ENCODE data around the gene RPS21. TPM values are rescaled to one million over a fixed set of nuclear protein-coding genes. Genes with fewer than 3 reads are reported as not detected.

Gene RPS21
- total and polyA plus RNA-seq, 10 of the 15 experiments (the other 5 are each of a cell fraction or from before 2014, with no cell fraction given), result 1,474 to 4,987 (median 2,439) TPM

- no peaks in the 10 kb centered on the region; a peak in 2 of 4 replicates for H3K36me3 ChIP-seq (ENCODE audit: control insufficient read depth in 2 of 2, insufficient read depth in 2 of 2, low read length in 1 of 2)
- no peak overlapping the region for H3K4me3 ChIP-seq
- H3K79me2 ChIP-seq (ENCODE audit: control insufficient read depth, insufficient read depth, low read length), result peaks cover 21% of the 10 kb centered on the region
- H4K20me1 ChIP-seq (ENCODE audit: control insufficient read depth, insufficient read depth), result no peaks in the 10 kb centered on the region
- ChIA-PET POLR2A (no interaction called here), CTCF (interaction anchor here (0.8 to 5.2 kb wide), 7 partner anchors 14 to 81 kb away, joined by 3 to 38 read pairs (median 5); partner anchors contain the start of genes ADRM1 and LAMA5), SMC1A (ENCODE audit: uncharacterized antibody, unreplicated experiment) (interaction anchor here (1.0 kb wide), 1 partner anchor 80 kb away, joined by 4 read pairs; the partner anchor contains the start of gene ADRM1), RAD21 (ENCODE audit: unreplicated experiment) (interaction anchor here (1.2 to 1.6 kb wide), 2 partner anchors 80 to 81 kb away, joined by 3 to 12 read pairs; no protein-coding TSS in a partner anchor)
- no peaks in the 10 kb centered on the region for H3K27me3 ChIP-seq (replicated peaks in 1 of 2; ENCODE audit: control insufficient read depth in 2 of 2, insufficient read depth in 2 of 2, low read length in 1 of 2)
- DNase-seq (ENCODE audit: low read depth, low spot score) (no peak), FAIRE-seq (peak; percentile 62), ATAC-seq (no peak)
- H3K9me3 ChIP-seq (replicated peaks; ENCODE audit: control insufficient read depth, insufficient read depth, low read length), result no peaks in the 10 kb centered on the region
- WGBS (ENCODE audit: insufficient coverage, insufficient replicate concordance, low lambda C conversion rate, missing lambda C conversion rate), result 97% methylated on average over 6 of the region's 6 CpGs
- H3K27ac ChIP-seq (ENCODE audit: control insufficient read depth, insufficient read depth), result no peak overlapping the region
- in situ Hi-C loops (cut with MboI) (loop anchor here (5.0 to 25.0 kb wide), 2 partner anchors 75 to 370 kb away; no protein-coding TSS in a partner anchor), intact Hi-C loops (cut with micrococcal nuclease; ENCODE audit: unreplicated experiment) (loop anchor here (1.0 to 10.0 kb wide), 6 partner anchors 40 to 367 kb away; partner anchors contain the start of genes ADRM1, LSM14B and MTG2)
- H3K4me2 ChIP-seq (ENCODE audit: control insufficient read depth, insufficient read depth), result no peak overlapping the region
- no peak for TF ChIP-seq YBX1 (IDR thresholded peaks at IDR 0.05)
- TF ChIP-seq HDGF (IDR thresholded peaks at IDR 0.05), result 0 out of 2 replicates have a peak, but pooled peaks have one; percentile 32
- no peak overlapping the region for H2AFZ ChIP-seq (ENCODE audit: control insufficient read depth, low read depth, low read length)
- BruUV-seq (replicated peaks), result no TSS peak
- no peak overlapping the region for H3K9ac ChIP-seq (ENCODE audit: control insufficient read depth, insufficient read depth, low read length)
- H3K4me1 ChIP-seq (ENCODE audit: control insufficient read depth, insufficient read depth, low read length), result no peaks in the 10 kb centered on the region; the same call in 1 of the 2 replicates
Observed at GRCh38 chr20:62381842-62382241, 5.1 kb upstream of the RPS21 start.

DNA sequence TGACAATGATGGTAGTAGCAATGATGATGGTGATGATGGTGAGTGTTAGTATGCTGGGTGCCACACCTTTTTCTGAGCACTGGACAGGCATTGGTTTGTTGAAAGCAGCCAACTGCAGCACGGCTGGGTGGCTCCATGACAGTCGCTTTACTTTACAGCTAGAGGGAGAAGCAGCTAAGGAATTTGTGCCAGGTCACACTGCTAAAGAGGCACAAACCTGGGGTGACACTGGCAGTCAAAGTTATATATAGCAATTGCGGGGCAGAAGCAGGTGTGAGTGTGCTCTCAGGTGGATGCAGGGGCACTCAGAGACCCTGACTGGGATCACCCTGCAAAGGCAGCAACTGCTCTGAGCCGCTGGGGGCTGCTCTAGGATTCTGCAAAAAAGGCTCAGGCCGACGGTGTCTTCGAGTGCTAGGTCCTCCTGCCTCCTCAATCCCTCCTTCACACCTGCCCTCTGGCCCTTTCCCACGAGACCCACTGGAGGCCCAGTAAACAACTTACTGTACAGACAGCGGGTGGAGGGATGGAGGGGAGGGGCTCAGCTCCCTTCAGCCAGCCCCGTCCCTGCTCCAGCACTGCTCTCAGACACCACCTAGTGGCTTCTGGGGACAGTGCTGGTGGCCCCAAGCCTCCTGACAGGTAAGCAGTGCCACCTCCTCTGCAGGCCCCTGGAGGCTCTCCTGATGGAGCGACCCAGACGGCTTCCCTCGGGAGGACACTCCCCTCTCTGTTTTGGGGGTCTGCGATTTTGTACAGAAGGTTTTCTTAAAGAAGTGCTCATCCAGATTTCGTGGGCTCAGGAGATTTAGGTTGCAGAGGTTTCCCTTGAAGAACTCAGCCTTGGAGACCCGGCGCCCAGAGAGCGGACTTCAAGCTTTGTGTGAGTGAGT, 4.4 kb upstream of the RPS21 start:
- BruUV-seq (replicated peaks), result no TSS peak
- H3K4me2 ChIP-seq (ENCODE audit: control insufficient read depth, insufficient read depth), result no peak overlapping the region
- SMC1A ChIA-PET (ENCODE audit: uncharacterized antibody, unreplicated experiment), result interaction anchor here (0.7 to 1.4 kb wide), 4 partner anchors 42 to 371 kb away, joined by 3 to 4 read pairs (median 3); partner anchors contain the start of gene ADRM1
- H3K9me3 ChIP-seq (replicated peaks; ENCODE audit: control insufficient read depth, insufficient read depth, low read length), result no peaks in the 10 kb centered on the region
- intact Hi-C loops (cut with micrococcal nuclease; ENCODE audit: unreplicated experiment), result loop anchor here (1.0 to 10.0 kb wide), 6 partner anchors 40 to 368 kb away; partner anchors contain the start of genes ADRM1, LSM14B and MTG2
- no peak overlapping the region for H3K4me3 ChIP-seq
- H3K79me2 ChIP-seq (ENCODE audit: control insufficient read depth, insufficient read depth, low read length), result peaks cover 29% of the 10 kb centered on the region
- no peaks in the 10 kb centered on the region; the same call in 1 of the 2 replicates for H3K4me1 ChIP-seq (ENCODE audit: control insufficient read depth, insufficient read depth, low read length)
- FAIRE-seq, result peak; percentile 89
- no peak overlapping the region for H3K9ac ChIP-seq (ENCODE audit: control insufficient read depth, insufficient read depth, low read length)
- peak; percentile 32 for DNase-seq (ENCODE audit: low read depth, low spot score)
- no peaks in the 10 kb centered on the region; a peak in 2 of 4 replicates for H3K36me3 ChIP-seq (ENCODE audit: control insufficient read depth in 2 of 2, insufficient read depth in 2 of 2, low read length in 1 of 2)
- H2AFZ ChIP-seq (ENCODE audit: control insufficient read depth, low read depth, low read length), result no peak overlapping the region
- in situ Hi-C loops (cut with MboI), result loop anchor here (5.0 to 25.0 kb wide), 2 partner anchors 75 to 370 kb away; no protein-coding TSS in a partner anchor
- CTCF ChIA-PET, result interaction anchor here (0.6 to 5.2 kb wide), 15 partner anchors 15 to 371 kb away, joined by 3 to 38 read pairs (median 3); partner anchors contain the start of genes ADRM1 and LAMA5
- no peak overlapping the region for H3K27ac ChIP-seq (ENCODE audit: control insufficient read depth, insufficient read depth)
- 43% methylated on average over 18 of the region's 18 CpGs for WGBS (ENCODE audit: insufficient coverage, insufficient replicate concordance, low lambda C conversion rate, missing lambda C conversion rate)
- H3K27me3 ChIP-seq (replicated peaks in 1 of 2; ENCODE audit: control insufficient read depth in 2 of 2, insufficient read depth in 2 of 2, low read length in 1 of 2), result no peaks in the 10 kb centered on the region
- POLR2A ChIA-PET, result interaction anchor here (0.5 kb wide), 1 partner anchor 371 kb away, joined by 3 read pairs; no protein-coding TSS in a partner anchor
- H4K20me1 ChIP-seq (ENCODE audit: control insufficient read depth, insufficient read depth), result no peaks in the 10 kb centered on the region
- RAD21 ChIA-PET (ENCODE audit: unreplicated experiment), result interaction anchor here (0.5 to 1.6 kb wide), 4 partner anchors 80 to 372 kb away, joined by 3 to 12 read pairs (median 5); no protein-coding TSS in a partner anchor
- ATAC-seq, result peak; percentile 86
- TF ChIP-seq IKZF2 (IDR thresholded peaks at IDR 0.05), result no peak
- no peak for TF ChIP-seq REST (IDR thresholded peaks at IDR 0.05; ENCODE audit: low read depth, low read length)
- TF ChIP-seq MTA2 (IDR thresholded peaks at IDR 0.05; ENCODE audit: low read depth), result no peak
- TF ChIP-seq MXI1 (IDR thresholded peaks at IDR 0.05; ENCODE audit: low read depth, low read length), result peak; percentile 32; the same call in 1 of the 2 replicates
- TF ChIP-seq MYB (IDR thresholded peaks at IDR 0.05; ENCODE audit: borderline replicate concordance, low read depth, low read length), result no peak
- TF ChIP-seq HDAC2 (IDR thresholded peaks at IDR 0.05), result no peak
